Neural cell (in vitro differentiated cells): ENCODE measurements around the gene WNT2B. TPM values are rescaled to one million over a fixed set of nuclear protein-coding genes. Genes with fewer than 3 reads are reported as not detected.

ENCODE experiments used
- H2AFZ ChIP-seq: fragments of 200-600, 300-800 bp; sonication (generic), shearing (Covaris generic); 2 replicates; pipeline ENCODE4 v1.6.0; 2014; ENCODE audit warnings: low read depth, mild to moderate bottlenecking, antibody characterized with exemption, low read length, moderate library complexity
- H3F3A ChIP-seq: fragments of 200-600 bp; shearing (Covaris generic); 2 replicates; pipeline ENCODE4 v1.6.1; 2016; ENCODE audit warnings: mild to moderate bottlenecking, moderate library complexity, mixed read lengths, antibody characterized with exemption, low read length; ENCODE audit not compliant: insufficient read depth, poor library complexity, severe bottlenecking
- H3K27ac ChIP-seq: fragments of 200-600, 300-800 bp; sonication (generic), shearing (Covaris generic); 2 replicates; pipeline ENCODE4 v1.5.1; 2014; ENCODE audit warnings: mild to moderate bottlenecking, low read length, moderate library complexity
- H3K27me3 ChIP-seq: fragments of 300-800, 200-600 bp; sonication (generic), shearing (Covaris generic); 2 replicates; pipeline ENCODE4 v1.6.0; 2014; ENCODE audit warnings: mild to moderate bottlenecking, low read depth, low read length, moderate library complexity; ENCODE audit not compliant: insufficient read depth
- H3K36me3 ChIP-seq: fragments of 300-800, 200-600 bp; sonication (generic), shearing (Covaris generic); 2 replicates; pipeline ENCODE4 v1.5.1; 2014; ENCODE audit warnings: mild to moderate bottlenecking, antibody characterized with exemption, low read length, moderate library complexity; ENCODE audit not compliant: insufficient read depth
- H3K4me2 ChIP-seq: fragments of 300-800, 200-600 bp; sonication (generic), shearing (Covaris generic); 2 replicates; pipeline ENCODE4 v1.6.0; 2014; ENCODE audit warnings: mild to moderate bottlenecking, low read length
- H3K4me3 ChIP-seq: fragments of 300-800, 200-600 bp; sonication (generic), shearing (Covaris generic); 2 replicates; pipeline ENCODE4 v1.5.1; 2014; ENCODE audit warnings: mild to moderate bottlenecking, low read length, moderate library complexity
- H3K79me2 ChIP-seq: fragments of 200-600 bp; shearing (Covaris generic); replicated peaks from 2 replicates; pipeline ENCODE4 v1.6.0; 2014; ENCODE audit warnings: mild to moderate bottlenecking, low read length, moderate library complexity; ENCODE audit not compliant: insufficient read depth
- H3K9ac ChIP-seq: fragments of 300-800, 200-600 bp; sonication (generic), shearing (Covaris generic); 2 replicates; pipeline ENCODE4 v1.6.1; 2016; ENCODE audit warnings: mild to moderate bottlenecking, low read length, mixed read lengths
- H3K9me2 ChIP-seq: fragments of 200-600 bp; shearing (Covaris generic); 2 replicates; pipeline ENCODE4 v1.6.1; 2016; ENCODE audit warnings: mild to moderate bottlenecking, low read length, mixed read lengths; ENCODE audit not compliant: insufficient read depth
- H3K9me3 ChIP-seq: fragments of 200-600, 300-800 bp; sonication (generic), shearing (Covaris generic); 2 replicates; pipeline ENCODE4 v1.6.1; 2016; ENCODE audit warnings: mild to moderate bottlenecking, mixed run types, low read length, moderate library complexity, mixed read lengths
- H4K20me1 ChIP-seq: fragments of 200-600 bp; shearing (Covaris generic); 2 replicates; pipeline ENCODE4 v1.6.1; 2016; ENCODE audit warnings: mild to moderate bottlenecking, mixed run types; ENCODE audit not compliant: insufficient read depth
- EP300 ChIP-seq: fragments of 450-650 bp; conservative IDR thresholded peaks from 2 replicates; pipeline ENCODE4 v1.6.1; 2014; ENCODE audit warnings: antibody characterized with exemption, mild to moderate bottlenecking, moderate library complexity; ENCODE audit not compliant: poor library complexity, severe bottlenecking
- EZH2 ChIP-seq: fragments of 200-600, 300-800 bp; shearing (Covaris generic), sonication (generic); IDR thresholded peaks from 2 replicates; pipeline ENCODE4 v1.6.1; 2014; ENCODE audit warnings: antibody characterized with exemption, low read length, borderline replicate concordance, mild to moderate bottlenecking; ENCODE audit not compliant: insufficient read depth, poor library complexity, severe bottlenecking
- MXI1 ChIP-seq: fragments of 450-650 bp; conservative IDR thresholded peaks from 2 replicates; pipeline ENCODE4 v1.6.1; 2014; ENCODE audit warnings: antibody characterized with exemption, mild to moderate bottlenecking; ENCODE audit not compliant: poor library complexity, severe bottlenecking
- POLR2AphosphoS5 ChIP-seq: IDR thresholded peaks from 2 replicates; pipeline ENCODE4 v1.6.1; 2012
- REST ChIP-seq: IDR thresholded peaks from 2 replicates; pipeline ENCODE4 v1.6.1; 2012; ENCODE audit warnings: borderline replicate concordance
- SMC3 ChIP-seq: fragments of 450-650 bp; conservative IDR thresholded peaks from 2 replicates; pipeline ENCODE4 v1.6.1; 2014; ENCODE audit warnings: antibody characterized with exemption, mild to moderate bottlenecking, moderate library complexity; ENCODE audit not compliant: poor library complexity
- TAF1 ChIP-seq: IDR thresholded peaks from 2 replicates; pipeline ENCODE4 v1.6.1; 2012; ENCODE audit warnings: low read depth
- polyA plus RNA-seq: library from polyadenylated mRNA; depleted of rRNA; stranded (reverse); fragments of >200 nt; gene quantifications from 2 replicates; pipeline ENCODE4 v1.2.3, GENCODE V29; 2014

WNT2B gene
- polyA plus RNA-seq, 1 donor from 2014 or later = 3.1 TPM

- TF ChIP-seq EP300 = no peak
- TF ChIP-seq TAF1 = no peak
- no peak for TF ChIP-seq EZH2
- TF ChIP-seq MXI1 = no peak
- no peak overlapping the region for H2AFZ ChIP-seq
- no peaks in the 10 kb centered on the region for H3K9me3 ChIP-seq
- H3K9me2 ChIP-seq = no peaks in the 10 kb centered on the region
- H3K9ac ChIP-seq = no peak overlapping the region
- H3K36me3 ChIP-seq = peaks cover 4% of the 10 kb centered on the region
- H3K79me2 ChIP-seq = no peaks in the 10 kb centered on the region
- H3K4me3 ChIP-seq = no peak overlapping the region
- no peak overlapping the region for H3K27ac ChIP-seq
- H3F3A ChIP-seq = no peaks in the 10 kb centered on the region
- H3K4me2 ChIP-seq = no peak overlapping the region
- no peaks in the 10 kb centered on the region for H3K27me3 ChIP-seq
- H4K20me1 ChIP-seq = no peaks in the 10 kb centered on the region
Measured at GRCh38 chr1:112564081-112564480, 55.3 kb downstream of the WNT2B start.

GRCh38 chr1:112565800-112566199 is 57.0 kb downstream of the WNT2B start:
- no peaks in the 10 kb centered on the region for H3F3A ChIP-seq
- H3K27ac ChIP-seq = no peak overlapping the region
- H3K9ac ChIP-seq = no peak overlapping the region

More at GRCh38 chr1:112565800-112566199, 57.0 kb downstream of the WNT2B start:
- H3K9me3 ChIP-seq = no peaks in the 10 kb centered on the region
- H3K4me2 ChIP-seq = no peak overlapping the region
- H3K9me2 ChIP-seq = no peaks in the 10 kb centered on the region
- no peak overlapping the region for H2AFZ ChIP-seq
- H3K4me3 ChIP-seq = no peak overlapping the region
- no peaks in the 10 kb centered on the region for H3K27me3 ChIP-seq
- no peaks in the 10 kb centered on the region for H4K20me1 ChIP-seq
- H3K79me2 ChIP-seq = no peaks in the 10 kb centered on the region
- peaks cover 4% of the 10 kb centered on the region for H3K36me3 ChIP-seq
- TF ChIP-seq POLR2AphosphoS5 (no peak), EP300 (no peak), REST (no peak), SMC3 (no peak)
